ENCODE measurements around the gene FOXF1.

DNA sequence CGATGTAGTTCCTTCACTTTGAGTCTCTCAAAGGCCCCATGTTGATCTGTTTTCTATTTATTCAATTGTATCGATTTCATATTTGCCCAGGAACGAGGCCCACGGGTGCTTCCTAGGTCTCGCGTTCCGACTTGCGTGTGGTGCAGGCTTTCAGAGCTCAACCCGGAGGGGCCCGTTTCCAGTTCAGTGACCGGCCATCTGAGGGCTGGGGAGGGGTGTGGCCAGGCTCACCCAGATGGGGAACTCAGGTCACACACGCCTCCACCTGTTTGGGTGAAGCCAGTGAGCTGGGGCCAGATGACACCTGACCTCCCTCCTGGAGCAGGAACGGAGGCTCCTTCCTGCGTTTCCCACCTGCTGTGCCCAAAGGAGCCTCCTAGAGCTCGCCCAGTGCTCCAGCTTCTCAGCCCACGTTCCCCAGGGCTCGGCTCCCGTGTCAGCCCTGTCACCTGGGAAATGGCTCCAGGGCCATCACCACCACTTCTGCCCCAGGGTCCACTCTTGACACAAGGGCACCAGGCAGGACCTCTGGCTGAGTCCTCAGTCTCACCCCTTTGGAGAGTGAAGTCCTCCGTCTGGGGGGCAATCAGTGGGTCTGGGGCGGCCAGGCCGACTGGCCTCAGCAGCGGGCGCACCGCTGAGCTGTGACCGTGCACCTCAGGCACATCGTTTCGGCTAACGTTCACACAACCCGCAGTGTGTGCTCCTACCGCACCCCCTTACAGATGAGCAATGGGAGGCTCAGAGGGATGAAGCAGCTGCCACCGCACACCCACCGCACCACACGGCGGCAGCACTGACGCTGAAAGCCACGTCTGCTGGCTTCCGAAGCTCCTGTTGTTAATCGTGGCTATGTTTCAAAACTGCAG lies 18.0 kb downstream of the FOXF1 start:
- TF ChIP-seq, protein P1, sequence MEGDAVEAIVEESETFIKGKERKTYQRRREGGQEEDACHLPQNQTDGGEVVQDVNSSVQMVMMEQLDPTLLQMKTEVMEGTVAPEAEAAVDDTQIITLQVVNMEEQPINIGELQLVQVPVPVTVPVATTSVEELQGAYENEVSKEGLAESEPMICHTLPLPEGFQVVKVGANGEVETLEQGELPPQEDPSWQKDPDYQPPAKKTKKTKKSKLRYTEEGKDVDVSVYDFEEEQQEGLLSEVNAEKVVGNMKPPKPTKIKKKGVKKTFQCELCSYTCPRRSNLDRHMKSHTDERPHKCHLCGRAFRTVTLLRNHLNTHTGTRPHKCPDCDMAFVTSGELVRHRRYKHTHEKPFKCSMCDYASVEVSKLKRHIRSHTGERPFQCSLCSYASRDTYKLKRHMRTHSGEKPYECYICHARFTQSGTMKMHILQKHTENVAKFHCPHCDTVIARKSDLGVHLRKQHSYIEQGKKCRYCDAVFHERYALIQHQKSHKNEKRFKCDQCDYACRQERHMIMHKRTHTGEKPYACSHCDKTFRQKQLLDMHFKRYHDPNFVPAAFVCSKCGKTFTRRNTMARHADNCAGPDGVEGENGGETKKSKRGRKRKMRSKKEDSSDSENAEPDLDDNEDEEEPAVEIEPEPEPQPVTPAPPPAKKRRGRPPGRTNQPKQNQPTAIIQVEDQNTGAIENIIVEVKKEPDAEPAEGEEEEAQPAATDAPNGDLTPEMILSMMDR (IDR thresholded peaks at IDR 0.05): no peak
- no peak for TF ChIP-seq POLR2A (IDR thresholded peaks at IDR 0.05)
